NCI-H1105 (cell line): ENCODE data around the gene TTC21A.

Experiments used
- DNase-seq: peaks from one replicate; lab custom pipeline; 2025; lab: John Stamatoyannopoulos, UW

The TTC21A gene

DNA sequence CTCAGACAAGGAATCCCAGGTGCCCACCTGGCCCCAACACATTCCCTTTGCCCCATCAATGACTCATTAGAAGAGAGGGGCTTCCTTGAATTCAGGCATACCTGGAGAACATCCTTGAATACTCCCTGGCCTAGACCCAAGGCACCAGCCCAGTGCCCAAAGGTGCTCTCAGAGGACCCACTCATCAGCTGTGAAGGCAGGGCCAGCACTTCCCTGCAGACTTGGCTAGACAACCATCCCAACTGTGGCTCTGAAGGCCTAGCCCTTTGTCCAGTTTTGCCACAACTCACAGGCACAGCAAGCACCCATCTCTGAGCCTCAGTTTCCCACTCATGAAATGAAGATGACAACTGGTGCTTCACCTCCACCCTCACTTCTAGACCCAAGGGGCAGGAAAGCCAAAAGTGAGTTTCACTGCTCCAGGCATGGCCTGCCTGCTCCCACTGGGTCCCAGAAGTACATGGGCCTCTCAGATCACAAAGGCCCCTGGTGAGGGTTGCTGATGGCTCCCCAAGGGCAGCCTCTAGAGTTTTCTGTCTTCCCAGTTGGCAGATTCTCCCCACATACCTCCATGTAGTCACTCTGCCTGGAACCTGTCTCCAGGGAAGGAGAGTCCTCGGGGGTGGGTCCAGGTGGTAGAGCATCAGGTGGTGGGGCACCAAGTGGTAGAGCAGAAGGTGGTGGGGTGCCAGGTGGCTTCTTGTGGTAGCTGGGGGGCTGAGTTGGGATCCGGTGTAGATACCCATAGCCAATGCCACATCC lies 7.6 kb upstream of the TTC21A start:
- no peak for DNase-seq

DNA sequence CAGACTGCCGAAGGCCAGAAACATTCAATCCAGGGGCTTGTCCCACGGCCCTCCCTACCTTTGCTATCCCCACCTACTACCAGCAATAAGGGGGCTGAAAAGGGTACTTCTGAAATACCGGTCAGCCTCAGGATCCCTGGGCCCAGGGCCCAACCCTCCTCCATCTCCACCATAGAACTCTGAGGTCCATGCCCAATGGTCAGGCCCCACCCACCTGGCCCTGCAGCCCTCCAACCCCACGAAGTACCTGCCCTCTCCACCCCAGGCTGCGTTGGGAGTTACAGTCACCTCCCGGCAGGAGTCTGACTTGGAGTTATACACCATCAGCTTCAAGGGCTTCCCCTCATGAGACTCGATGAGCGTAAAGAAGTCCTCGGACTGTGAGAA lies 7.0 kb upstream of the TTC21A start:
- DNase-seq = no peak

DNA sequence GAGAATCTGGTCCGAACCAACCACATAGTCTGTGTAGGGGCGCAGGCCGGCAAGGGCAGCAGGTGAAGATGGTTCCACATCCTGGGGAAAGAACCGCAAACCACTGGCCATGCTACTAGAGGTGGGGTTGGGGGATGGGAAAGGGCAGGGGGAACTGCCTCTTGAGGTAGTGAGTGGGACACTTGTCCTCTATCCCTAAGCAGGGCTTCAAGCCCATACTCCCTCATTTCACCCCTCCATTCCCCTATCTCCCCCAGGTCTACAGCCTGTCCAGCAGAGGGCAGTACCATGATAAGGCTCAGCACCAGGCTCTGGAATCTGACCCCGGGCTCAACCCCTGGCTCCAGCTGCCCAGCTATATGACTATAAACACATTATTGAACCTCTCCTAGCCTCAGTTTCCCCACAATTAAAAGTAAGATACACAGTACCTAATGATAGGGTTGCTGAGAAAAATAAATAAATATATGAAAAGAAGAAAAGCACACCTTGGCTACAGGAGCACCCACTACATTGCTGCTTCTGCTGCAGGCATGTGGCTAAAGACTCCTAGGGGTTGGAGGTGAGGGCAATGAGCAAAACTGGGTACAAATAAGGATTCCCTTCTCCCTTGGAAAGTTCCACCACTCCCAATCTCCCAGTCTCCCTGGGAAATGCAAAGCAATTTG lies 6.3 kb upstream of the TTC21A start:
- no peak for DNase-seq

DNA sequence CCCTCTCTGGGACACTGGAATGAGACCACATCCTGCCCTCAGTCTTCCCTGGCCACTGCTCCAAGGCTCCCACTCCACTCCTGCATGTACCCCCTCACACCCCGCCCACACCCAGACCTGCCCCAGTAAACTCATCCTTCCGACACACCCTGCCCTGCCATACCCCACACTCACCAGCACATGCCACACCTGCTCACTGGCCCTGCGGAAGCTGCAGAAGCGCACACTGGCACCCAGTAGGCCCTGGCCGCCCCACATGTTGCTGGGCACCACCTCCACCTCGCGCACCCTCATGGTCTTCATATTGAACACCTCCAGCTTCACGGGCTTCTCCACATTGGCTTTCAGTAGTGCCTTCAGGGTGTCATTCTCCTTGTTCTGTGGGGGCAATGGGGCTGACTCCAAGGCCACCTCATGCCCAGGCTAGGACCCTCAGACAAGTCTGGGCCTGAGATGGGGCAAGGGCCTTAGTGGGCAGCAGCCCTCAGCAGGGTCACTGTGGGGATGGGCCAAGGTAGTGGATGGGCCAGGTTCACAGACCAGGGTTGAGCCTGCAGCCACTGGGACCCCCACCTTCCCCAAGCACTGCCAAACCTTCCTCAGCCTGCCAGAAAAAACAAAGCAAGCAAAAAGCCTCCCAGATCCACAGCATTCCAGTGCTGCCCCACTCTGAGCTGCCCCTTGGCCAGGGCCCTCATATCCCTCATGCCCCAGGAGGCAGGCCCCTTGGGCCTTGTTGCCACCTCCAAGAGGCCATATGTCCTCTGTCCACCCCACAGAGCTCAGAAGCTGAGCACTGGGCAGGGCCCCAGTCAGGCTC lies 4.8 kb upstream of the TTC21A start:
- no peak for DNase-seq

DNA sequence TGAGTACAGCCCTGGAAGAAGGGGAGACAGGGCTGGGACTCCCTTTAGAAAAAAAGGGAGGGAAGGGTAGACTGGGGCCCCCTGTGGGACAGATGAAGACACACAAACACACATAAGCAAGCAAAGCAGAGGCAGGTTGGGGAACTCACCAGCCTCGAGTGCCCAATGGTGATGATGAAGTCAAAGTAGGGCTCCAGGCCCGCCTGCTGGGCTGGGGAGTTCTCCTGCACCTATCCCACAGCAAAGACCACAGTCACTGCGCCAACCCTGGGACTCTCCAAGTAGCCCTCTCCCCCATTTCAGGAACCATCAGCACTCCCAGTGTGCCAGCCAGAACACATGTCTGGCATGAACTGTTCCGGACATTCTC lies 4.2 kb upstream of the TTC21A start:
- no peak for DNase-seq

DNA sequence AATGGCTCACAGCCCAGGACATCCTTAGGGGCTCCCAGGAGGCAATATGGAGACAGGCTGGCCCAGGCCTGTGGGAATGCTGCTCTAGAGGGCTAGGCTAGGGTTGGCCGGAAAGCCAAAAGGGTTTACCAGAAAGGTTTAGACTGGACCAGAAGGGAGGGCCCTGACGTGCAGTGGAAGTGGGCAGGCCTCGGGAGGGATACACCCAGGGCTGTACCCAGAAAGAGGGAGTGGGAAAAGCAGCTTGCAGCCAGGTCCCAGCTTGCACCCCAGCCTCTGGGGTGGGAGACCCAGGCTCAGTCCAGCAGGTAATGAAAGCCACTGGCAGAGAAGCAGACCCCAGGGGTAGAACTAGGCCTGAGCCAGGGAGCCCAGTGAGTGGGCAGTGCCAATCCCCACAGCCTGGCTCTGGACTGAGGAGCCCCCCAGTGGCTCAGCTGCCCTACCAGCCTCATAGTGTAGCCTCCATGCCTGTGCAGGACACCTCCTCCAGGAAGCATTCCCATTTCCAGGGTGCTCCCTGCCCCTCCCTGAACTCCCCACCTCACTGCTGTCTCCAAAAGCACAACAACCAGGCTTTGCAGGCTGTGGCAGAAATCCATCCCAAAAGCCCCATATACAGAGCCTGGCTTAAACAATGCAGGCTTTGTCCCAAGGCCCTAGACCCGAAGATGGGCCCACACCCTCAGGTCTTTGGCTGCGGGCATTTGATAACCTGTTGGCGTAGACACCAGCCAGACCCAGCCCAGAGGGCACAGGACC lies 3.5 kb upstream of the TTC21A start:
- DNase-seq = no peak

DNA sequence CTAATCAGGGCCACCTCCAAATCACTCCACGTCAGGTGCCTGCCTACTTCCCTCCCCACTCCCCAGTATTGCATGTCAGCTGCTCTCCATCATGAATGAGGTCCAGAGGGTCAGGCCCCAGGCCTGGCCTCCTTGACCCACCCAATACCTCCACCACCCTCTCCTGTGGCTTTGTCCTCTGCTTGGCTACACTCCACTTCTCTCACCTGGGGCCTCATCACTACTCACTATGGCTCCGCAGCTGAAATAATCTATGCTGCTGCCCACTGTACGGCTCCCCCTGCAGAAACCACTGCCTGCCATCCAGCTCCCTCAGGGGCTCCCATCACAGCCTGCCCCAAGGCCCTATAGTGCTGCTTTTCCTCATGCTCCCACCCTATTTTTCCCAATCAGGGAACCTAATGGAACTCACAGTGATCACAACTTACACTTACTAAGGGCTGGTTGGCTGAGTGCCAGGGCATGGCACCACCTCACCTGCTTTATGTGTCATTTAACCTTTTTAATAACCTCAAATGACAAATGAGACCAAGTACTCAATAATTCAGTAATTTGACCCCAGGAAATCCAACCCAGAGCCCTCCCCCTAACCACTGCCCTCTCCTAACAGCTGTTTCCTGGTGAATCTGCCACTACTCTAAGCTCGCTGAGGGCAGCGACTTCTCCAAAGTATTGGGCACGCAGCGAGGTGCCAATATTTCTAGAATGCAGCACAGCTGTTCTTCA lies 2.4 kb upstream of the TTC21A start:
- DNase-seq = peak; percentile 33

DNA sequence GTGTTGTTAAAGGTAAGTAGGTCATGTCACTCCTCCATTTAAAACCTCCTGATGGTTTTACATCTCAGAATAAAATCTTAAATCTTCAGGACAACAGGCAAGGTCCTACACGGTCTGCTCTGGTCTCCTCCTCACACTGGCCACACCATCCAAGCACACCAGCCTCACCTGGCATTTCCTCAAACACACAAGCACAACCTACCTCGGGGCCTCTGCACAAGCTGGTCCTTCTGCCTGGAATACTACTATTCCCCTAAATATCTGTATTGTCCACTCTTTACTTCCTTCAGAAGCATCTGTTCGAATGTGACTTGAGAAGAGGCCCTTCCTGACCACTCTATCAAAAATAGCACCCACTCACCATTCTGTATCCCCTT lies 1.8 kb upstream of the TTC21A start:
- no peak for DNase-seq

DNA sequence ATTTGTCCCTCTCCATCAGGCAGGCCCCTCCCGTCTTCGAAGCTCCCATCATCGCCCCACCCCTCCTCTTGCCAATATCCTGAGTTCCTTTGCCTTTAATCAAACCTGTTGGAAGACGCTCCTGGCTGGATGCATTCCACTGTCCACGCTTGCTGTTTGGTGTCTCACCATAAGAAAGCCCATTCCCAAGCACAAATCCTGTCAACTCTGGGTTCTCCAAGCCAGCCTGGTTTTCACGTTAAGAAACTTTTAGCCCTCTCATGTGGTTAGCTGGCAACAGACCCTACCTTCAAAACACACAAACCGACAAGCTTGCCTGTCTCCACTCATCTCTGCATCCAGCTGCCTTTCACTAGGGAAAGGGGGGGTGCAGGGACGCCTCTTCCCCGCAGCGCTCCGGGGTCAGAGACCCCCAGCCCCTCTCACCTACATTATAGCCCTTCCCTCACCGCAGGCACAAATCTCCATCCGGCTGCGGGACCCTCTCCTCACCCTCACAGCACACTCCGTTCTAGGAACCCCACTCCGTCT lies 1.1 kb upstream of the TTC21A start:
- DNase-seq = no peak

DNA sequence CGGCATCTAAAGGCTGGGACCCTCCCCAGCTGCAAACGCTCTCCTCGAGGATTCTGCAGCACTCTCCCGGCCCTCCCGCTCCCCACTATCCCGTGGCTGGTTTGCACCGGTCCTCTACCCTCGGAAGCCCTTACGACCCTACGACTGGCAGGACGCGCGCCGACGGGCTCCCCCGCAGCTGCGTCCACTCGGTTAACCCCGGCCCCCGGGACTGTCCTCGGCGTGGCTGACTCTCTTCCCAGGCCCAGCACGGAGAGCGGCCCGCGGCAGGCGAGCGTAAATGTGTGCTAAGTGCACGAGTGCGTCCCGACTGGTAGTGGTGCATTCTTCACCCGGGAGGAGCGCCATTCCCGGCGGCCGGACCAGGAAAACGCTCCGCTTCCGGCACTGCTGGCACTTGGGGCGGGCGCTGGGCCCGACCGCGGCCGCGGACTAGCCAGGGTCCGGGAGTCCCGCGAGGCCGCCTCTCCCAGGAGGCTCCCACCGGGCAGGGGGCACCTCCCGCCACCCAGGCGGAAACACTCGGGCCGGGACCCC lies 561 bp upstream of the TTC21A start:
- no peak for DNase-seq

DNA sequence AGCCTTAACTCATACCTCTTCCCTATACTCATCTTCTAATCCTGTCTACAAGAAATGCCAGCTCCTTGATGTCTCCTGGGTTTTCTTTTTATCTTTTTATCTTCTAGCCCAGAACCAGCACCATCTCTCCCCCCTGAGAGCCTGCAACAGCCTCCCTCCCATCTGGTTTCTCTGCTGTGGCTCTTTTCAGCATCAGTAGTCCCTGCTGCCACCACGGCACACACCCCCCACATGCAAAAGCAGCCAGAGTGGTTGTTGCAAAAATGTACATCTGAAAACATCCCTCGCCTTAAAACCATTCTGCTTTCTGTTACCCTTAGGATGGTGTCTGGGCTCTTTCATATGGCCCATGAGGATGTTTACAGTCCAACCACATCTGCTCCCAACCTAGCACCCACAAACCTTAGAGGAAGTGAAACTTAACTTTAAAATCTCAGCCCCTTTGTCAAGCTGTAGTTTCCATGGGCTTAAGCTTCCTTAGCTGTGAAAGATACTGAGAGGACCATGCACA lies 775 bp downstream of the TTC21A start:
- no peak for DNase-seq

DNA sequence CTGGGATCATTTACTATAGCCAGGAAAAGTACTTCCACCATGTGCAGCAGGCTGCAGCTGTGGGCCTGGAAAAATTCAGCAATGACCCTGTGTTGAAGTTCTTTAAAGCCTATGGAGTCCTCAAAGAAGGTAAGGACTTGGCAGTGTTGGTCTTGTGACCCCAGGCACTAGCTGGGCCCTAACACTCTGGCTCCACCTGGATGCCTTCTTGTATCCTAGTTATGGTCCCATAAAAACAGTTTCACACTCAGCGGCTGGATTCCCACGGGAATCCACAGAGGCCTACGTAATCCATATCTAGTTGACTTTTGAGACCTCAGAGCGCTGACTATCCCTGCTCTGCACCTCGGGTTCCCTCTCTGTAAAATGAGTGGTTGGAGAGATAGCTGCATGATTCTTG lies 1.6 kb downstream of the TTC21A start:
- no peak for DNase-seq

DNA sequence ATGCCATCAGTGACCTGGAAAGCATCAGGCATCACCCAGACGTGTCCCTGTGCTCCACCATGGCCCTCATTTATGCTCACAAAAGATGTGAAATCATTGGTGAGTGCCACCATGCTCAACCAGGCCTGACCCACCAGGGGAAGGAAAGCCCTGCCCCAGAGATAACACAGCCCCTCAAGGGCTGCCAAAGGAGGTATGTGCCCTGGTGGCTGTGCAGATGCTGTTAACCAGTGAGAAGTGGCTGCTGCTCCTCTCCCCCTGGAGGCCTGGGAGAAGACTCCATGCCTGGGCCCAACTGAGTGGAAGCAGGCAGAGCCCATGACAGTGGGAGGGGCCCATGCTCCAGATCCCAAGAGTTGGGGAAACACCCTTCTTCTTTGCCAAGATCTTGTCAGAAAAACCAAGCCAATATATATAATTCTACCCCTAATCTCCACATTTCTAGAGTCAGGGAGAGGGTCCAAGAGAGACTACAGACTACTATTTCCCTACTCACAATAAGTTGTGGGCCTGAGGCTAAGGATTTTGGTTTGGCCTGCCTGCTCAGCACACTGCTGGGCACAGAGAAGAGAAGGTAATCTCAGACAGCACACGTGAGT lies 2.7 kb downstream of the TTC21A start:
- no peak for DNase-seq

DNA sequence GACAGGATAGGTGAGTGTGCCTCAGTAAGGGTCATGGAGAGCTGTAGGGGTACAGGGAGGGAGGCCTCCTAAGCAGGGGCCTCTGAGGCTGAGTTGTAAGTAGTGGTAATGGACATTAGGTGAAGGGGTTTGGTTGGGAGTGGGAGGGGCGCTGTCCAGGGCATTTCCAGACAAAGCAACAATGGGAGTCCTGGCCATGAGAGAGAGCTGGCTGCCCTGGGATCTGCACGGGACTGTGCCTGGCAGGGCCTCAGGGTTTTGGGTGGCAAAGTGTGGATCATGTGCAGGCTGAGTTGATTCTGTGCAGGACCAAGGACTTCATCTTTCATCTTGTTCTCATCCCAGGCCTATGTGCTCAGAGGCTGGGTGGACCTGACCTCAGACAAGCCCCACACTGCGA lies 4.6 kb downstream of the TTC21A start:
- no peak for DNase-seq

DNA sequence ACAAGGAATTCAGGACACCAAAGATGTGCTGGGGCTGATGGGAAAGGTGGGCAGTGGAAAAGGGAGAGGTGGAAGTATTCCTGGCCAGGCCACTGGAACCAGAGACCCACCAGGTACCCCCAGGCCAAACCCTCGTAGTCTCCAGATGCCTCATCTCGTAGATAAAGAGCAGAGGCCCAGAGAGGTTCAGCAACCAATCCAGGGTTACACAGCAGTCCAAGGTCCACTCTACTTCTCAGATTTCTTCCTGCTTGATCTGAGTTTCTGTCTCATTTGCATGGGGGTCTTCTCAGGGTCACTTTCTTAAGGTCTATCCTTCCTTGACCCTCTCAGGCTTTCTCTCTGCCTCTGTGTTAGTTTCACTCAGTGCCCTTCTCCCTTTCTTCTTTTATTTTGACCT lies 5.1 kb downstream of the TTC21A start:
- no peak for DNase-seq

DNA sequence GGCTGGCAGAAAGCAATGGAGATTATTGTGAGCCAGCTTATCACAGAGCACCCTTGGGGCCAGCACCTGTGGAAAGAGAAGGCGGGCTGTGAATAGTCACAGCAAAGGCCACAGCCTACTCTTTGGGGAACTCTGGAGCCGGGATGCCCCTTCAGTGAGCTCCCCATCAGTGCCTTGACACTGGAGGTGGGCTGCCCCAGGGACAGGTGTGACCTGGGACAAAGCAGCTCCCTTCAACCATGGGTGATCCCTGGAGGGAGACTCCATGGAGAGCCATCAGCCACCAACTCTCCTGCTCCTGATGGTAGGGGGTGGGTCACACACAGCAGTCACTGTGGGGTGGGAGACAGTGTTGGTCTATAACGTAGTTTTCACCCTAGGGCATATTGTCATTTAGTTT lies 5.8 kb downstream of the TTC21A start:
- no peak for DNase-seq

DNA sequence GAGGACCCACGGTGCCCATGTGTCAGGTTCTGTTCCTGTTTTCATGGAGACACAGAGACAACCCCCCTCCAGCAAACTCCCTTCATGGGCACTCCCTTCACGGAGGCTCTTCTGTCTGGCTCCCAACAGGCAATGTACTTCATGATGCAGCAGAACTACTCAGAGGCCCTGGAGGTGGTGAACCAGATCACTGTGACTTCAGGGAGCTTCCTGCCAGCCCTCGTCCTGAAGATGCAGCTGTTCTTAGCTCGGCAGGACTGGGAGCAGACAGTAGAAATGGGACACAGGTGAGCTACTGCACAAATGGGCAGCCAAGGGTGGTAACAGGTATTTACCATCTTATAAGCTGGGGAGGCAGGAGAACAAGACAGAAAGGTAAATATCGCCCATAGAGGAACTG lies 7.0 kb downstream of the TTC21A start:
- DNase-seq = no peak

DNA sequence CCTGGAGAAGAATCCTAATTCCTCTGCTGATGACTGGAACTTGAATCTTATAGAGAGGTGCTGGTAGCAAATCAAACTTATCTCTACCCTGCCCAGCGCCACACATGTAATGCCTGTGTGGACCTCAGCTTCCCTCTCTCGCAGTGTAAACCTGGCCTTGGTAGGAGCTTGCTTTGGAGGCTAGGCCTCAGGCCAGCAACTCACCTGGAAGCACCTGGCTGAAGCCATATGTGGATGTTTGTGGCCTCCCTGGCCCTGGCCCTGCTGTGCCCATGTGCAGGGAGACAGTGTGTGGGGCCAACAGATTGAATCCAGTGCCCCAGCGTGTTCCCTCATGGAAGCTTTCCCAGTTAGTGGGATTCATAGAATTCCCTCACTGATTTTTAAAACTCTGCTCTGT lies 8.4 kb downstream of the TTC21A start:
- no peak for DNase-seq

DNA sequence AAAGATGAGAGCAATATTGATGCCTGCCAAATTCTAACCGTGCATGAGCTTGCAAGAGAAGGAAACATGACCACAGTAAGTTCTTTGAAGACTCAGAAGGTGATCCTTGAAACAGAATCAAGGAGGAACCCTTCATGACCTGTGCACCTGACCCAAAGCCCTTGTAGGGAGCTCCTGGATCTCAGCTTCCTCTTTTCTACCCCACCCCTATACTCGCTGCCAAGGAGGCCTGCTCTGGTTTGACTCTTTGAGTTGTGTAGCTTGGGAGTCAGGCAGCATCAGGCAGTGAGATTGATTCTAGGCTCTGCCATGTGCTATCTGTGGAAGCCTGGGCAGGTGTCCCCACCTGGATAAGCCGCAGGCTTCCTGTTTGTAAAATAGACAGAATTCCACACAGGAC lies 10.6 kb downstream of the TTC21A start:
- no peak for DNase-seq

DNA sequence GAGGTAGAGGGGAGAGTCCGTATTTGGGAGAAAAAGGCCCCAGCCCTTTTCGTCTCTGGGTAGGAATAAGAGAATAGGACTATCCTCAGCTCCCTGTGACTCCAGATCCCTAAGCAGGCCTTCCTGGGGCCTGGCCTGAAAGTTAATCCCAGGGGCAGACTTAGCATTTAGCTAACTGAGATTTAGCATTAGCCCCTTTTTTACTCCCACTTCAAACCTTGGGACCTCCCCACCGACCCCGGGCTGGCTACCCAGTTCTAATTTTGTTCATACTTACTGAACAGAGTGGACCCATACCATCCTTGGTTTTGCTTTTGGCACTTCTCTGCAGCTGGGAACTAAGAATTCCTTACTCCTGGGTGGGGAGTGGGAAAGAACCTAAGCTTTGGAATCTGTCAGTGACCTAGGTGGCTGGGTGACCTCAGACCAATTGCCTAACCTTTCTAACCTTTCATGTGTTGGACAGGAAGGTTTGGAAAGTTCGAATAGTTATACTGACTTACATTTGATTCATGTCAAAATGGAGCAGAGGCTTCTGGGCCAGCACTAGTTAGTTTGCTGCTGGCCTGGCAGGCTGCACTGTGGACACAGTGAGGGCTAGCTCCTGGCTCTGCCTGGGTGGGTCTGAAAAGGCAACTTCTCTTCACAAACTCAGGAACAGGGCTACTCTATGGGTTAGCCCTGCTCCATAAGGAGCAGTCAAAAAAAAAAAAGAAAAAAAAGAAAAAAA lies 11.6 kb downstream of the TTC21A start:
- no peak for DNase-seq
